Suprapubic skin (tissue), 4 donors: ENCODE results near the gene ETNK2. TPM values are rescaled to one million over a fixed set of nuclear protein-coding genes. Genes with fewer than 3 reads are reported as not detected.

Experiments used
- DNase-seq, 2 donors: peaks; one replicate each; pipeline ENCODE4 v3.0.0-alpha.2; 2019; ENCODE audit warnings: low spot score in 2 of 2
- H3K27ac ChIP-seq: fragments of 200-600 bp; sonication (generic); one replicate; pipeline ENCODE4 v1.5.1; 2019
- H3K27me3 ChIP-seq: fragments of 200-600 bp; sonication (generic); one replicate; pipeline ENCODE4 v1.5.1; 2019
- H3K36me3 ChIP-seq: fragments of 200-600 bp; sonication (generic); one replicate; pipeline ENCODE4 v1.5.1; 2019
- H3K4me1 ChIP-seq: fragments of 200-600 bp; sonication (generic); one replicate; pipeline ENCODE4 v1.5.1; 2019
- H3K4me3 ChIP-seq: fragments of 200-600 bp; sonication (generic); one replicate; pipeline ENCODE4 v1.5.1; 2019; ENCODE audit warnings: mild to moderate bottlenecking
- H3K9me3 ChIP-seq: fragments of 200-600 bp; sonication (generic); one replicate; pipeline ENCODE4 v1.5.1; 2019
- EP300 ChIP-seq: sonication (generic); formaldehyde crosslinking; IDR thresholded peaks from one replicate; pipeline ENCODE4 v1.6.1; 2017; ENCODE audit warnings: antibody characterized with exemption
- POLR2A ChIP-seq, 2 donors: fragments of 450-650 bp; IDR thresholded peaks; one replicate each; pipeline ENCODE4 v1.6.1; 2017; ENCODE audit warnings: antibody characterized with exemption in 2 of 2, mild to moderate bottlenecking in 2 of 2, moderate library complexity in 2 of 2
- POLR2AphosphoS5 ChIP-seq, 3 donors: sonication (generic); formaldehyde crosslinking; IDR thresholded peaks; one replicate each; pipeline ENCODE4 v1.6.1; 2017; ENCODE audit warnings: antibody characterized with exemption in 3 of 3
- WGBS: methylation state at CpG from one replicate; pipeline ENCODE4 v1.1.5; 2018; 5-methylcytosine and 5-hydroxymethylcytosine counted together
- total RNA-seq, 4 donors: library from RNA; depleted of rRNA; stranded (reverse); fragments of >200 nt; gene quantifications; one replicate each; pipeline ENCODE4 v1.1.0, GENCODE V29; 2016
- TF ChIP-seq, protein P1 (sequence below), 2 donors: fragments of 200-600 bp in 1 of 2; fragments of 450-650 bp in 1 of 2; sonication (generic) in 1 of 2; IDR thresholded peaks; one replicate each; pipeline ENCODE4 v1.5.1; 2016 to 2019; ENCODE audit warnings: antibody characterized with exemption in 2 of 2, mild to moderate bottlenecking in 1 of 2, moderate library complexity in 1 of 2

The ETNK2 gene
- total RNA-seq, 4 donors from 2014 or later, result 25.5 to 47.7 (median 36.0) TPM

DNA sequence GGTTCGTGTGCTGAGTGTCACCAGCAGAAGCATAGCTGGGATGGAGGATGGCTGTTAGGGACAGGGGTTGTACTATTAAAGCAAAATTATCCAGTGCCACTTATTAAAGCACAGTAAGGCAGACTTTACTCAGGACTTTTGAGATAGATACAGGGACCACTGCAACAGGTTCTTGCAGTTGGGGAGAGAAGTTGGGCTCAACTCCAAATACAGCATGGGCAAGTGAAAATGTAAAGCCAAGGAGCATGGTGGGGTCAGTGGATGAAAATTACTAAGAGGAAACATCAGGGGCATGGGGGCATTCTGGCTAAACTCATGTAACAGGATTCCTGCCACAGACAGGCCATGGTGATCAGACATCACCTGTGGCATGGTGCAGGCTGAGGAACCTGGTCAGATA is 29.3 kb upstream of the ETNK2 start:
- Histone ChIP-seq H3K9me3 (no peaks in the 10 kb centered on the region), H3K27me3 (peaks cover 8% of the 10 kb centered on the region), H3K36me3 (no peaks in the 10 kb centered on the region), H3K4me3 (no peak overlapping the region), H3K27ac (no peak overlapping the region), H3K4me1 (no peaks in the 10 kb centered on the region)
- WGBS, result 79% methylated on average over 1 of the region's 1 CpG
- TF ChIP-seq, protein P1, sequence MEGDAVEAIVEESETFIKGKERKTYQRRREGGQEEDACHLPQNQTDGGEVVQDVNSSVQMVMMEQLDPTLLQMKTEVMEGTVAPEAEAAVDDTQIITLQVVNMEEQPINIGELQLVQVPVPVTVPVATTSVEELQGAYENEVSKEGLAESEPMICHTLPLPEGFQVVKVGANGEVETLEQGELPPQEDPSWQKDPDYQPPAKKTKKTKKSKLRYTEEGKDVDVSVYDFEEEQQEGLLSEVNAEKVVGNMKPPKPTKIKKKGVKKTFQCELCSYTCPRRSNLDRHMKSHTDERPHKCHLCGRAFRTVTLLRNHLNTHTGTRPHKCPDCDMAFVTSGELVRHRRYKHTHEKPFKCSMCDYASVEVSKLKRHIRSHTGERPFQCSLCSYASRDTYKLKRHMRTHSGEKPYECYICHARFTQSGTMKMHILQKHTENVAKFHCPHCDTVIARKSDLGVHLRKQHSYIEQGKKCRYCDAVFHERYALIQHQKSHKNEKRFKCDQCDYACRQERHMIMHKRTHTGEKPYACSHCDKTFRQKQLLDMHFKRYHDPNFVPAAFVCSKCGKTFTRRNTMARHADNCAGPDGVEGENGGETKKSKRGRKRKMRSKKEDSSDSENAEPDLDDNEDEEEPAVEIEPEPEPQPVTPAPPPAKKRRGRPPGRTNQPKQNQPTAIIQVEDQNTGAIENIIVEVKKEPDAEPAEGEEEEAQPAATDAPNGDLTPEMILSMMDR (IDR thresholded peaks at IDR 0.05), result no peak
- TF ChIP-seq POLR2AphosphoS5 (IDR thresholded peaks at IDR 0.05), result no peak
- TF ChIP-seq POLR2A (IDR thresholded peaks at IDR 0.05), result no peak
- TF ChIP-seq EP300, result no peak
- no peak for DNase-seq

DNA sequence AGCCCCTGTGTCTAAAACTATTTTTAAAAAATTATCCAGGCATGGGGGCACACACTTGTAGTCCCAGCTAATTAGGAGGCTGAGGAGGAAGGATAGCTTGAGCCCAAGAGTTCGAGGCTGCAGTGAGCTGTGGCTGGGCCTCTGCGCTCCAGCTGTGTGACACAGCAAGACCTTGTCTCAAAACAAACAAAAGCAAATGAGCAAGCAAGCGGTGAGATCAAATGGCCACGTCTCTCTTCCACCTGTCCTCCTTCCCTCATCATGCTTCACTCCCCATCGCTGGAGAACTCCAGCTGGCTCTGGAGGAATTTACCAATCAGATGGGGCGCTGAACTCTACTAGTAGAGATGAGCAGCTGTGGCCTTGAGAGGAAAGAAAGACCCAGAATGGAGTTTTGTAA is 28.3 kb upstream of the ETNK2 start:
- no peak overlapping the region for H3K27ac ChIP-seq

DNA sequence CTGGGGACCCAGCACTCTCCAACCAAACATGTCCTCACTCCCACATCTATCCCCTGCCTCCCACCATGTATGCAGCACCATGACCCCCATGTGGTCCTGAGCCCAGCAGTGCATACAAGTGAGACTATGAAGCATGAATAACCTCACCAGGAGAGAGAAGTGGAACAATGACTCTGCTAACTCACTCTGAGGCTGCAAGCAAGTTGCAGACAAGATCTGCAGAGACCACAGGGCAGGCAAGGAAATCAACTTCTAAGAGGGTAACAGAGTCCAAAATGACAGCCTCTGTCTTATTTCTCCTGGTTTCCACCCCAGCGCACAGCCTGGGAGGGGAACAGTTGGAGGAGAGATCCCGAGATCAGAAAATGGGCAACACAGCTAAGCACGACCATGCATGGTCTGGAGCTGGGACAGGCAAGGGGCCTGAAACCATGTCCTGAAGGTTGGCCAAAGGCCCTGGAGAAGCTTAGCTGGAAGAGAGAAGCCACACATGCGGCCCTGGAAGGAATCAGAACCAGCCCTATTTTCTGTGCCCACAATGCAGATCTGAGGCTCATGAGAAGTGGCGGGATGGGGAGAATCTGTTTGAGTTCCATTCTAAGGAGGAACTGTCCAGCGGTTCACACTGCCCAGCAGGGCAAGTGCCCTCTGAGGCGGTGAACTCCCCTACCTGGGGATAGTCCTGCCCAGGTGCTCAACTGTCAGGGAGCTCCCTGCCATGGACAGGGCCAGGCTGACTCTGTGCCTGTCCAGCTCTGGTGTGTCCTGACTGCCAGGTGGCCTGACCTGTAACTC is 26.8 kb upstream of the ETNK2 start:
- no peaks in the 10 kb centered on the region for H3K36me3 ChIP-seq
- no peak overlapping the region for H3K27ac ChIP-seq
- no peak overlapping the region for H3K4me3 ChIP-seq
- 81% methylated on average over 6 of the region's 7 CpGs for WGBS
- H3K9me3 ChIP-seq, result no peaks in the 10 kb centered on the region
- no peaks in the 10 kb centered on the region for H3K4me1 ChIP-seq
- DNase-seq, result no peak
- peaks cover 3% of the 10 kb centered on the region for H3K27me3 ChIP-seq
- TF ChIP-seq EP300, result no peak
- no peak for TF ChIP-seq POLR2AphosphoS5 (IDR thresholded peaks at IDR 0.05)
- TF ChIP-seq POLR2A (IDR thresholded peaks at IDR 0.05), result no peak
- TF ChIP-seq, protein P1 (IDR thresholded peaks at IDR 0.05), result no peak

More for the DNA sequence above, 28.3 kb upstream of the ETNK2 start:
- Histone ChIP-seq H3K4me3 (no peak overlapping the region), H3K9me3 (no peaks in the 10 kb centered on the region), H3K36me3 (no peaks in the 10 kb centered on the region), H3K4me1 (no peaks in the 10 kb centered on the region), H3K27me3 (peaks cover 3% of the 10 kb centered on the region)
- no peak for DNase-seq
- 92% methylated on average over 6 of the region's 6 CpGs for WGBS
- TF ChIP-seq POLR2AphosphoS5 (IDR thresholded peaks at IDR 0.05), result no peak
- TF ChIP-seq, protein P1 (IDR thresholded peaks at IDR 0.05), result no peak
- no peak for TF ChIP-seq EP300
- TF ChIP-seq POLR2A (IDR thresholded peaks at IDR 0.05), result no peak

DNA sequence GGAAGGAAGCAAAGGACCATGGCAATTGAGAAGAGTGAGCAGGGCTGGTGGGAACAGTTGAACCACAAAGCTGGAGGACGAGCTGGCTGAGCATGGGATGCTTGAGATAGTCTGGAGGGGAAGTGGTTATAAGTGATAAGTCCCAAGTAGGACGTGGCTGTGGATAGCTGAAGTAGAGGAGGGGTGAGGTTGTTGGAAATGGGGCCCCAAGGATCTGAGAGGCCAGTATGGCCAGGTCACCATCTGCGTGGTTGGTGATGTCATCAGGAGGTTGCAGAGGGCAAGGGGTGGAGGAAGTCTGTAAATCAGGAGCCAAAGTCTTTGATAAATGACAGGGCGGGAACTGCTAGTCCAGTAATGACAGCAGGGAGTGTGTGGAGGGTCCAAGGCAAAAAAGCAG is 25.3 kb upstream of the ETNK2 start:
- no peak overlapping the region for H3K27ac ChIP-seq
- H3K27me3 ChIP-seq, result peaks cover 3% of the 10 kb centered on the region
- TF ChIP-seq, protein P1 (IDR thresholded peaks at IDR 0.05), result no peak
- TF ChIP-seq POLR2A (IDR thresholded peaks at IDR 0.05), result no peak
- no peak for TF ChIP-seq EP300
- no peak for TF ChIP-seq POLR2AphosphoS5 (IDR thresholded peaks at IDR 0.05)
- no peaks in the 10 kb centered on the region for H3K36me3 ChIP-seq
- no peaks in the 10 kb centered on the region for H3K9me3 ChIP-seq
- 54% methylated on average over 4 of the region's 4 CpGs for WGBS
- H3K4me3 ChIP-seq, result no peak overlapping the region
- DNase-seq, result no peak
- H3K4me1 ChIP-seq, result no peaks in the 10 kb centered on the region

DNA sequence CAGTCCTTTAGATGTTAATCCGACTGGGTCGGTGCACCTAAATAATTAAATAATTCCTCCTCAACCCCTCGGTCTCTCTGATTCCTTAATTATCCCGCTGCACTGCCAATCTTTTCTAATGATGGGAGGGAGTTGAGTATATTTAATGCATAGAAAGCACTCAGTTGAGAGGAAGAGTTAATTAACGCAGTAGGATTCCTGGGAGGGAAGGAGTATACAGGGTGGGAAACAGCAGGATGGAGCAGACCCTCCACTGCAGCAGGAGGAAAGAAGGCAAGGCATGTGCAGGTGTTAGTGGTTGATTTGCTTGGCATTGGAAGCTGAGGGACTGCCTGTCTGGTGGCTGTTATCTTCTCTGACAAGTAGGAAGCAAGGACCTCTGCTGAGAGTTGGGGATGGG is 24.2 kb upstream of the ETNK2 start:
- DNase-seq, result no peak
- Histone ChIP-seq H3K27ac (no peak overlapping the region), H3K36me3 (no peaks in the 10 kb centered on the region), H3K4me3 (no peak overlapping the region), H3K27me3 (peaks cover 3% of the 10 kb centered on the region), H3K9me3 (no peaks in the 10 kb centered on the region), H3K4me1 (no peaks in the 10 kb centered on the region)
- TF ChIP-seq POLR2AphosphoS5 (IDR thresholded peaks at IDR 0.05) (no peak), POLR2A (IDR thresholded peaks at IDR 0.05) (no peak)
- 86% methylated on average over 5 of the region's 5 CpGs for WGBS
